HepG2 (cell line): ENCODE data around the gene RAD54L2. TPM values are rescaled to one million over a fixed set of nuclear protein-coding genes. Genes with fewer than 3 reads are reported as not detected.

ENCODE experiments used
- ATAC-seq: fragments of 200-7000 bp; cut with Tn5 transposase; 3 replicates; pipeline ENCODE4 v1.9.1; 2020; ENCODE audit warnings: mild to moderate bottlenecking, moderate library complexity
- BruUV-seq: library from RNA; stranded (reverse); fragments of 400-500 nt; replicated peaks from 2 replicates; lab custom pipeline; 2021; lab: Mats Ljungman, UMichigan
- CTCF ChIA-PET: fragments of 300-600 bp; formaldehyde crosslinking; extraction: SDS; loops from one replicate; lab custom pipeline; 2021; ENCODE audit warnings: low total read pairs, inconsistent platforms, low intra/inter-chr PET ratio; lab: Yijun Ruan, JAX
- POLR2A ChIA-PET: fragments of 350-600 bp; sonication (Branson Sonifier 250); formaldehyde crosslinking; loops from one replicate; lab custom pipeline; 2020; ENCODE audit warnings: antibody characterized with exemption, inconsistent platforms; lab: Yijun Ruan, JAX
- DNase-seq: peaks from one replicate; pipeline ENCODE4 v3.0.0-alpha.2; 2015; ENCODE audit warnings: low spot score
- FAIRE-seq: peaks from 3 replicates; lab custom pipeline; 2011; peaks lifted over from hg19 to GRCh38; lab: Jason Lieb, UNC
- H2AFZ ChIP-seq: one replicate; pipeline ENCODE4 v1.6.1; 2011; ENCODE audit warnings: low read length, inconsistent platforms
- H3K27ac ChIP-seq: fragments of 300-600 bp; 3 replicates; pipeline ENCODE4 v1.8.0; 2011; ENCODE audit warnings: mixed run types, mild to moderate bottlenecking, mixed read lengths, low read length, inconsistent platforms; ENCODE audit not compliant: insufficient read depth; ENCODE audit errors: extremely low read length
- H3K27me3 ChIP-seq, 2 experiments: fragments of 200-600 bp in 1 of 2; 2 replicates in 1 of 2; 3 replicates in 1 of 2; pipeline versions ENCODE4 v1.6.0 to v1.8.0; 2011; ENCODE audit warnings: low read length in 2 of 2, mild to moderate bottlenecking in 2 of 2, moderate library complexity in 2 of 2, inconsistent platforms in 1 of 2; ENCODE audit not compliant: insufficient read depth in 2 of 2, control insufficient read depth in 1 of 2
- H3K36me3 ChIP-seq, 2 experiments: fragments of 200-600 bp in 1 of 2; replicated peaks in 1 of 2; 2 replicates in 1 of 2; 3 replicates in 1 of 2; pipeline versions ENCODE4 v1.5.1 to v1.8.0; 2011; ENCODE audit warnings: low read length in 2 of 2, inconsistent platforms in 1 of 2; ENCODE audit not compliant: insufficient read depth in 2 of 2, control insufficient read depth in 1 of 2
- H3K4me1 ChIP-seq: 2 replicates; pipeline ENCODE4 v1.5.1; 2012; ENCODE audit warnings: low read length, inconsistent platforms; ENCODE audit not compliant: insufficient read depth
- H3K4me2 ChIP-seq: 2 replicates; pipeline ENCODE4 v1.6.0; 2011; ENCODE audit warnings: low read depth, low read length, inconsistent platforms
- H3K4me3 ChIP-seq, 3 experiments: fragments of 200-600 bp in 1 of 3; sonication (generic), shearing (Covaris generic) in 1 of 3; replicated peaks in 1 of 3; 2 replicates each; pipeline ENCODE4 v1.5.1; 2011 to 2016; ENCODE audit warnings: low read length in 3 of 3, inconsistent platforms in 2 of 3, low read depth in 2 of 3, mild to moderate bottlenecking in 2 of 3, control low read depth in 1 of 3, mixed read lengths in 1 of 3; ENCODE audit not compliant: insufficient read depth in 1 of 3
- H3K79me2 ChIP-seq: one replicate; pipeline ENCODE4 v1.6.1; 2011; ENCODE audit warnings: low read length, inconsistent platforms; ENCODE audit not compliant: insufficient read depth
- H3K9ac ChIP-seq: 2 replicates; pipeline ENCODE4 v1.6.0; 2011; ENCODE audit warnings: mild to moderate bottlenecking, low read depth, low read length, inconsistent platforms; ENCODE audit not compliant: insufficient read depth
- H3K9me3 ChIP-seq: 2 replicates; pipeline ENCODE4 v1.5.1; 2012; ENCODE audit warnings: mild to moderate bottlenecking, low read length
- H4K20me1 ChIP-seq: 2 replicates; pipeline ENCODE4 v1.6.0; 2011; ENCODE audit warnings: inconsistent platforms, mild to moderate bottlenecking, low read length, moderate library complexity; ENCODE audit not compliant: insufficient read depth
- KAT7 ChIP-seq: IDR thresholded peaks from 2 replicates; pipeline ENCODE4 v1.6.1; 2018; ENCODE audit warnings: borderline replicate concordance, missing compliant biosample characterization
- MTF1 ChIP-seq: sonication (generic); formaldehyde crosslinking; IDR thresholded peaks from 2 replicates; pipeline ENCODE4 v1.5.0; 2020; ENCODE audit warnings: missing genetic modification reagents
- NFE2L1 ChIP-seq: sonication (generic); formaldehyde crosslinking; IDR thresholded peaks from 2 replicates; pipeline ENCODE4 v1.4.0; 2020; ENCODE audit warnings: missing genetic modification reagents, mild to moderate bottlenecking, borderline replicate concordance
- PHF20 ChIP-seq: sonication (generic); formaldehyde crosslinking; IDR thresholded peaks from 2 replicates; pipeline ENCODE4 v1.5.0; 2020; ENCODE audit warnings: mild to moderate bottlenecking, missing genetic modification reagents
- RXRA ChIP-seq: sonication (generic); formaldehyde crosslinking; IDR thresholded peaks from 2 replicates; pipeline ENCODE4 v1.5.1; 2020; ENCODE audit warnings: missing genetic modification reagents
- SALL2 ChIP-seq: sonication (generic); formaldehyde crosslinking; IDR thresholded peaks from 2 replicates; pipeline ENCODE4 v1.8.1; 2023; ENCODE audit warnings: mild to moderate bottlenecking, missing genetic modification reagents, inconsistent platforms
- SUZ12 ChIP-seq: fragments of 150-350 bp; IDR thresholded peaks from 2 replicates; pipeline ENCODE4 v1.6.1; 2014; ENCODE audit warnings: low read depth, low read length
- TARDBP ChIP-seq: sonication (generic); formaldehyde crosslinking; IDR thresholded peaks from 2 replicates; pipeline ENCODE4 v1.8.0; 2022; ENCODE audit warnings: mild to moderate bottlenecking, missing genetic modification reagents
- TBX2 ChIP-seq: sonication (generic); formaldehyde crosslinking; IDR thresholded peaks from 2 replicates; pipeline ENCODE4 v1.5.0; 2020; ENCODE audit warnings: missing genetic modification reagents, mild to moderate bottlenecking, borderline replicate concordance
- TOE1 ChIP-seq: sonication (generic); formaldehyde crosslinking; IDR thresholded peaks from 2 replicates; pipeline ENCODE4 v1.4.0; 2020; ENCODE audit warnings: mild to moderate bottlenecking, missing genetic modification reagents
- ZBTB38 ChIP-seq: sonication (generic); formaldehyde crosslinking; IDR thresholded peaks from 2 replicates; pipeline ENCODE4 v1.5.1; 2020; ENCODE audit warnings: mild to moderate bottlenecking, missing genetic modification reagents
- ZBTB46 ChIP-seq: sonication (generic); formaldehyde crosslinking; IDR thresholded peaks from 2 replicates; pipeline ENCODE4 v1.4.0; 2020; ENCODE audit warnings: mild to moderate bottlenecking, missing genetic modification reagents, borderline replicate concordance
- ZNF280D ChIP-seq: sonication (generic); formaldehyde crosslinking; IDR thresholded peaks from 2 replicates; pipeline ENCODE4 v1.5.1; 2020; ENCODE audit warnings: mild to moderate bottlenecking, missing genetic modification reagents
- ZNF281 ChIP-seq: sonication (generic); formaldehyde crosslinking; IDR thresholded peaks from 2 replicates; pipeline ENCODE4 v1.4.0; 2020; ENCODE audit warnings: missing genetic modification reagents, borderline replicate concordance
- ZNF607 ChIP-seq: sonication (generic); formaldehyde crosslinking; IDR thresholded peaks from 2 replicates; pipeline ENCODE4 v1.5.1; 2020; ENCODE audit warnings: missing genetic modification reagents, mild to moderate bottlenecking, borderline replicate concordance
- WGBS: methylation state at CpG from one replicate; pipeline ENCODE4 v1.1.6; 2017; ENCODE audit warnings: low lambda C conversion rate; 5-methylcytosine and 5-hydroxymethylcytosine counted together
- in situ Hi-C: cut with HindIII; loops from 2 replicates; pipeline ENCODE4 v1.10.0; 2017; ENCODE audit warnings: low pct_unique_long_range_greater_than_20kb; ENCODE audit not compliant: extremely low pct_ligation_motif_present
- intact Hi-C: fragments of 100-400 bp; cut with micrococcal nuclease; formaldehyde crosslinking; loops from one replicate; pipeline ENCODE4 v1.10.0; 2022; ENCODE audit not compliant: unreplicated experiment
- polyA plus RNA-seq, 8 experiments: library from polyadenylated mRNA; depleted of rRNA in 3 of 8; stranded (reverse) in 7 of 8; unstranded in 1 of 8; fragments of >200 nt; fragmentation: Illumina TruSeq in 4 of 8; extraction: Trizol in 4 of 8; gene quantifications; 2 replicates each; pipeline versions ENCODE4 v1.2.1 to v1.2.3, GENCODE V29; 2011 to 2016; ENCODE audit warnings: low read depth in 4 of 8, missing spikeins in 1 of 8, mixed read lengths in 1 of 8; ENCODE audit not compliant: insufficient read depth in 1 of 8
- total RNA-seq, 5 experiments: library from RNA; depleted of rRNA; stranded (reverse); fragments of >200 nt; fragmentation: Illumina TruSeq; extraction: Trizol; gene quantifications; 2 replicates each; pipeline ENCODE4 v1.2.3, GENCODE V29; 2016; ENCODE audit warnings: low read depth in 1 of 5
- TF ChIP-seq, protein P1 (sequence below): sonication (generic); formaldehyde crosslinking; conservative IDR thresholded peaks from 2 replicates; pipeline ENCODE4 v1.8.0; 2022; ENCODE audit warnings: mild to moderate bottlenecking, moderate library complexity, missing genetic modification reagents

RAD54L2 gene
- total and polyA plus RNA-seq, 2 of the 13 experiments (the other 11 are each of a cell fraction or from before 2014, with no cell fraction given), result 5.5 to 14.8 TPM

DNA sequence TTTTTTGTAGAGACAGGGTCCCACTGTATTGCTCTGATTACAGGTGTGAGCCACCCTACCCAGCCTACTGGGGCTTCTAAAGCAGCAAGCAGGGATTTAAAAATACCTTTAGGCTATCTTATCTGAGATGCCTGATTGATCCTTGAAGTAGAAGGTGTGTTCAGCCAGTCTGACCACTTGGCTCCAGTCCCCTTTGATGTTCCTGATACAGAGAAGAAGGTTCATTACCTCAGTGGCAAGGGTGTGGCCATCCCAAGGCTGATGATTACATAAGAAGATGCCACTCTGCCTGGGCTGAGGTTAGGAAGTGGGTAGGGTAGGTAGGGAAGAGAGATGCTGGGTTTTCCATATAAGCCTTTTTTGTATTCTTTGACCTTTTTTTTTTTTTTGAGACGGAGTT, 27.5 kb upstream of the RAD54L2 start (continued):
- TF ChIP-seq RXRA (CRISPR knock-in tag), result no peak
- TF ChIP-seq ZBTB38 (CRISPR knock-in tag), result no peak
- no peak for TF ChIP-seq SALL2
- TF ChIP-seq ZNF281 (CRISPR knock-in tag), result no peak
- TF ChIP-seq TARDBP (CRISPR knock-in tag), result no peak
- TF ChIP-seq KAT7, result no peak
- TF ChIP-seq MTF1, result no peak
- no peak for TF ChIP-seq TBX2 (CRISPR knock-in tag)
- no peak for TF ChIP-seq SUZ12

- BruUV-seq, result no TSS peak
- Histone ChIP-seq H4K20me1 (no peaks in the 10 kb centered on the region), H3K36me3 (no peaks in the 10 kb centered on the region), H2AFZ (no peak overlapping the region), H3K79me2 (no peaks in the 10 kb centered on the region), H3K27ac (no peak overlapping the region), H3K9me3 (no peaks in the 10 kb centered on the region), H3K4me2 (no peak overlapping the region), H3K4me3 (no peak overlapping the region), H3K9ac (no peak overlapping the region), H3K27me3 (no peaks in the 10 kb centered on the region; a peak in 1 of 5 replicates), H3K4me1 (peaks cover 21% of the 10 kb centered on the region)
- in situ Hi-C loops, result no loop called here
- DNase-seq (no peak), FAIRE-seq (no peak), ATAC-seq (no peak)
- intact Hi-C loops, result no loop called here
- ChIA-PET CTCF (no interaction called here), POLR2A (no interaction called here)
- 68% methylated on average over 5 of the region's 5 CpGs for WGBS
- TF ChIP-seq, protein P1, sequence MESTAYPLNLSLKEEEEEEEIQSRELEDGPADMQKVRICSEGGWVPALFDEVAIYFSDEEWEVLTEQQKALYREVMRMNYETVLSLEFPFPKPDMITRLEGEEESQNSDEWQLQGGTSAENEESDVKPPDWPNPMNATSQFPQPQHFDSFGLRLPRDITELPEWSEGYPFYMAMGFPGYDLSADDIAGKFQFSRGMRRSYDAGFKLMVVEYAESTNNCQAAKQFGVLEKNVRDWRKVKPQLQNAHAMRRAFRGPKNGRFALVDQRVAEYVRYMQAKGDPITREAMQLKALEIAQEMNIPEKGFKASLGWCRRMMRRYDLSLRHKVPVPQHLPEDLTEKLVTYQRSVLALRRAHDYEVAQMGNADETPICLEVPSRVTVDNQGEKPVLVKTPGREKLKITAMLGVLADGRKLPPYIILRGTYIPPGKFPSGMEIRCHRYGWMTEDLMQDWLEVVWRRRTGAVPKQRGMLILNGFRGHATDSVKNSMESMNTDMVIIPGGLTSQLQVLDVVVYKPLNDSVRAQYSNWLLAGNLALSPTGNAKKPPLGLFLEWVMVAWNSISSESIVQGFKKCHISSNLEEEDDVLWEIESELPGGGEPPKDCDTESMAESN (CRISPR knock-in tag), result no peak
- TF ChIP-seq ZNF280D (no peak), TOE1 (CRISPR knock-in tag) (no peak), PHF20 (CRISPR knock-in tag) (no peak), ZNF607 (CRISPR knock-in tag) (no peak), ZBTB46 (no peak), NFE2L1 (no peak)
Observed at GRCh38 chr3:51514210-51514609, 24.3 kb upstream of the RAD54L2 start.
